IMR-90 (cell line): ENCODE results near the gene FMNL1. TPM values are rescaled to one million over a fixed set of nuclear protein-coding genes. Genes with fewer than 3 reads are reported as not detected.

ENCODE experiments used
- ATAC-seq: fragments of 200-7000 bp; cut with Tn5 transposase; 2 replicates; pipeline ENCODE4 v1.9.1; 2020; ENCODE audit warnings: low read depth, mild to moderate bottlenecking, moderate library complexity
- BruUV-seq: library from RNA; stranded (reverse); fragments of 400-500 nt; replicated peaks from 2 replicates; lab custom pipeline; 2021; lab: Mats Ljungman, UMichigan
- CTCF ChIA-PET: fragments of 300-600 bp; formaldehyde crosslinking; extraction: SDS; loops from one replicate; lab custom pipeline; 2021; ENCODE audit warnings: antibody characterized with exemption; lab: Yijun Ruan, JAX
- POLR2A ChIA-PET: fragments of 300-600 bp; sonication (Branson Sonifier 250); formaldehyde crosslinking; loops from one replicate; lab custom pipeline; 2022; ENCODE audit warnings: antibody characterized with exemption; ENCODE audit not compliant: unreplicated experiment; lab: Charles Lee
- DNase-seq: peaks from one replicate; pipeline ENCODE4 v3.0.0; 2013
- H2AFZ ChIP-seq: replicated peaks from 2 replicates; pipeline ENCODE3; 2013; ENCODE audit warnings: low read length, mild to moderate bottlenecking; ENCODE audit not compliant: poor library complexity
- H2AK5ac ChIP-seq: 2 replicates; pipeline ENCODE4 v1.6.1; 2013; ENCODE audit warnings: low read depth, low read length, inconsistent platforms
- H2AK9ac ChIP-seq: replicated peaks from 2 replicates; pipeline ENCODE3; 2013; ENCODE audit warnings: mild to moderate bottlenecking, low read depth, low read length, moderate library complexity; ENCODE audit not compliant: poor library complexity
- H2BK120ac ChIP-seq: 2 replicates; pipeline ENCODE4 v1.6.1; 2013; ENCODE audit warnings: low read depth, low read length, inconsistent platforms
- H2BK15ac ChIP-seq: 3 replicates; pipeline ENCODE4 v1.6.1; 2013; ENCODE audit warnings: low read depth, low read length, inconsistent platforms
- H2BK20ac ChIP-seq: 2 replicates; pipeline ENCODE4 v1.6.1; 2013; ENCODE audit warnings: low read depth, mild to moderate bottlenecking, inconsistent platforms, low read length, moderate library complexity
- H2BK5ac ChIP-seq: 2 replicates; pipeline ENCODE4 v1.6.1; 2013; ENCODE audit warnings: mild to moderate bottlenecking, low read depth, low read length, inconsistent platforms; ENCODE audit not compliant: poor library complexity, severe bottlenecking
- H3K14ac ChIP-seq: replicated peaks from 2 replicates; pipeline ENCODE4 v1.6.1; 2013; ENCODE audit warnings: low read depth, low read length, inconsistent platforms
- H3K18ac ChIP-seq: 2 replicates; pipeline ENCODE4 v1.6.1; 2013; ENCODE audit warnings: low read depth, low read length, control low read depth
- H3K23ac ChIP-seq: 2 replicates; pipeline ENCODE4 v1.6.1; 2013; ENCODE audit warnings: low read depth, low read length, inconsistent platforms
- H3K27ac ChIP-seq: 2 replicates; pipeline ENCODE4 v1.5.1; 2013; ENCODE audit warnings: mild to moderate bottlenecking, control low read depth, low read length; ENCODE audit not compliant: insufficient read depth
- H3K27me3 ChIP-seq: 2 replicates; pipeline ENCODE4 v1.6.1; 2013; ENCODE audit warnings: low read length; ENCODE audit not compliant: control insufficient read depth, insufficient read depth
- H3K36me3 ChIP-seq: 2 replicates; pipeline ENCODE4 v1.6.1; 2013; ENCODE audit warnings: low read length, mixed read lengths; ENCODE audit not compliant: control insufficient read depth, insufficient read depth
- H3K4ac ChIP-seq: 2 replicates; pipeline ENCODE4 v1.6.1; 2013; ENCODE audit warnings: low read depth, low read length, inconsistent platforms
- H3K4me1 ChIP-seq: 2 replicates; pipeline ENCODE4 v1.6.1; 2013; ENCODE audit warnings: low read length, mixed read lengths; ENCODE audit not compliant: control insufficient read depth, insufficient read depth
- H3K4me2 ChIP-seq: 2 replicates; pipeline ENCODE4 v1.6.1; 2013; ENCODE audit warnings: low read depth, mild to moderate bottlenecking, control low read depth, low read length, moderate library complexity
- H3K4me3 ChIP-seq: 2 replicates; pipeline ENCODE4 v1.5.1; 2013; ENCODE audit warnings: low read depth, mild to moderate bottlenecking, control low read depth, low read length, moderate library complexity; ENCODE audit not compliant: insufficient read depth
- H3K56ac ChIP-seq: 2 replicates; pipeline ENCODE4 v1.6.1; 2013; ENCODE audit warnings: low read length, inconsistent platforms; ENCODE audit not compliant: insufficient read depth; ENCODE audit errors: extremely low read depth
- H3K79me1 ChIP-seq, 2 experiments: 2 replicates each; pipeline ENCODE4 v1.6.1; 2013; ENCODE audit warnings: low read length in 2 of 2, inconsistent platforms in 1 of 2, low read depth in 1 of 2
- H3K9ac ChIP-seq: 2 replicates; pipeline ENCODE4 v1.6.1; 2013; ENCODE audit warnings: low read depth, low read length, control low read depth
- H3K9me1 ChIP-seq: 2 replicates; pipeline ENCODE4 v1.6.1; 2013; ENCODE audit warnings: low read length, inconsistent platforms; ENCODE audit not compliant: insufficient read depth
- H3K9me3 ChIP-seq: 2 replicates; pipeline ENCODE4 v1.6.1; 2013; ENCODE audit warnings: low read length; ENCODE audit not compliant: control insufficient read depth, insufficient read depth
- H4K20me1 ChIP-seq: 2 replicates; pipeline ENCODE4 v1.6.1; 2013; ENCODE audit warnings: low read length, inconsistent platforms; ENCODE audit not compliant: insufficient read depth
- H4K5ac ChIP-seq: 2 replicates; pipeline ENCODE4 v1.6.1; 2013; ENCODE audit warnings: mild to moderate bottlenecking, low read depth, low read length, control low read depth
- H4K8ac ChIP-seq, 2 experiments: 2 replicates each; pipeline ENCODE4 v1.6.1; 2013; ENCODE audit warnings: low read depth in 2 of 2, low read length in 2 of 2, control low read depth in 1 of 2, inconsistent platforms in 1 of 2
- H4K91ac ChIP-seq: 2 replicates; pipeline ENCODE4 v1.6.1; 2013; ENCODE audit warnings: low read depth, low read length, inconsistent platforms; ENCODE audit not compliant: insufficient read depth
- BHLHE40 ChIP-seq: fragments of 150-350 bp; IDR thresholded peaks from 2 replicates; pipeline ENCODE4 v1.6.1; 2016; ENCODE audit warnings: mild to moderate bottlenecking, low read depth, low read length
- CEBPB ChIP-seq: IDR thresholded peaks from 2 replicates; pipeline ENCODE4 v1.6.1; 2012; ENCODE audit warnings: low read depth, low read length, improper control_type of control experiment
- CHD1 ChIP-seq: IDR thresholded peaks from 2 replicates; pipeline ENCODE4 v1.6.1; 2012; ENCODE audit warnings: low read depth, low read length, improper control_type of control experiment
- CTCF ChIP-seq: conservative IDR thresholded peaks from 2 replicates; pipeline ENCODE4 v1.5.1; 2012; ENCODE audit warnings: mild to moderate bottlenecking, low read depth, low read length, improper control_type of control experiment
- FOS ChIP-seq: fragments of 150-350 bp; IDR thresholded peaks from 2 replicates; pipeline ENCODE4 v1.6.1; 2016; ENCODE audit warnings: low read depth, low read length
- MAFK ChIP-seq: IDR thresholded peaks from 2 replicates; pipeline ENCODE4 v1.6.1; 2012; ENCODE audit warnings: low read depth, low read length, improper control_type of control experiment
- MAZ ChIP-seq: IDR thresholded peaks from 2 replicates; pipeline ENCODE4 v1.6.1; 2012; ENCODE audit warnings: low read depth, mild to moderate bottlenecking, low read length, improper control_type of control experiment, moderate library complexity, borderline replicate concordance
- MXI1 ChIP-seq: IDR thresholded peaks from 2 replicates; pipeline ENCODE4 v1.6.1; 2012; ENCODE audit warnings: low read depth, mild to moderate bottlenecking, low read length, moderate library complexity, borderline replicate concordance
- NFE2L2 ChIP-seq: fragments of 150-350 bp; IDR thresholded peaks from 2 replicates; pipeline ENCODE4 v1.6.1; 2016; ENCODE audit warnings: low read depth, mild to moderate bottlenecking, low read length
- POLR2A ChIP-seq: IDR thresholded peaks from 2 replicates; pipeline ENCODE4 v1.6.1; 2012; ENCODE audit warnings: mild to moderate bottlenecking, low read depth, low read length
- RAD21 ChIP-seq: IDR thresholded peaks from 2 replicates; pipeline ENCODE4 v1.6.1; 2012; ENCODE audit warnings: low read length, improper control_type of control experiment
- RCOR1 ChIP-seq: IDR thresholded peaks from 2 replicates; pipeline ENCODE4 v1.6.1; 2012; ENCODE audit warnings: mild to moderate bottlenecking, low read length, improper control_type of control experiment; ENCODE audit not compliant: insufficient replicate concordance
- RFX5 ChIP-seq: IDR thresholded peaks from 2 replicates; pipeline ENCODE4 v1.8.0; 2012; ENCODE audit warnings: low read depth, mild to moderate bottlenecking, low read length, moderate library complexity
- SMC3 ChIP-seq: fragments of 150-350 bp; IDR thresholded peaks from 2 replicates; pipeline ENCODE4 v1.6.1; 2016; ENCODE audit warnings: low read depth, mild to moderate bottlenecking, antibody characterized with exemption, low read length, moderate library complexity
- WGBS, 2 experiments: methylation state at CpG; one replicate each; pipeline versions ENCODE4 v1.1.5 to v1.1.7; 2013; ENCODE audit warnings: missing lambda C conversion rate in 2 of 2; ENCODE audit not compliant: insufficient read length in 1 of 2; ENCODE audit errors: extremely low coverage in 2 of 2; 5-methylcytosine and 5-hydroxymethylcytosine counted together
- dilution Hi-C: fragments of 300-500 bp; cut with HindIII; formaldehyde crosslinking; loops from one replicate; pipeline ENCODE4 v1.14.3; 2018; ENCODE audit warnings: low sequenced_read_pairs; ENCODE audit not compliant: unreplicated experiment
- in situ Hi-C: fragments of 300-500 bp; cut with MboI; formaldehyde crosslinking; loops from 3 replicates; pipeline ENCODE4 v1.14.3; 2019; ENCODE audit warnings: low sequenced_read_pairs, inconsistent platforms, mixed read lengths
- intact Hi-C: fragments of 100-400 bp; cut with micrococcal nuclease; formaldehyde crosslinking; loops from 2 replicates; pipeline ENCODE4 v1.10.0; 2022
- polyA plus RNA-seq, 3 experiments: library from polyadenylated mRNA; depleted of rRNA; stranded (reverse); fragments of >200 nt; gene quantifications; 2 replicates each; pipeline ENCODE4 v1.2.3, GENCODE V29; 2012; ENCODE audit warnings: low replicate concordance in 1 of 3
- total RNA-seq: library from RNA; depleted of rRNA; stranded (reverse); fragments of >200 nt; gene quantifications from 2 replicates; pipeline ENCODE4 v1.2.3, GENCODE V29; 2012
- TF ChIP-seq, protein P1 (sequence below): fragments of 150-350 bp; IDR thresholded peaks from 2 replicates; pipeline ENCODE4 v1.6.1; 2017; ENCODE audit warnings: mild to moderate bottlenecking, antibody characterized with exemption, low read length, low read depth
- TF ChIP-seq, protein P2 (sequence below): fragments of 150-350 bp; IDR thresholded peaks from 2 replicates; pipeline ENCODE4 v1.6.1; 2016; ENCODE audit warnings: low read depth, mild to moderate bottlenecking, low read length, moderate library complexity, borderline replicate concordance

The FMNL1 gene
- total and polyA plus RNA-seq, 2 of the 4 experiments (the other 2 are of a cell fraction), result 0.36 to 2.3 TPM

GRCh38 chr17:45255358-45255757 lies 33.7 kb downstream of the FMNL1 start:
- no peak overlapping the region for H4K8ac ChIP-seq
- H3K9me3 ChIP-seq, result no peaks in the 10 kb centered on the region
- dilution Hi-C loops (no loop called here), in situ Hi-C loops (no loop called here), intact Hi-C loops (no loop called here)
- ChIA-PET POLR2A (no interaction called here), CTCF (no interaction called here)
- DNase-seq, result no peak
- no peak overlapping the region for H3K14ac ChIP-seq
- H3K4me2 ChIP-seq, result no peak overlapping the region
- H2AK9ac ChIP-seq, result no peak overlapping the region
- no peaks in the 10 kb centered on the region for H4K20me1 ChIP-seq
- H2AFZ ChIP-seq, result no peak overlapping the region
- no peak for ATAC-seq
- WGBS, 2 experiments, result 80% methylated on average over 2 of the region's 8 CpGs; no CpG with 5 or more reads in 1 of the 2 experiments
- no peak overlapping the region for H2BK120ac ChIP-seq
- no peak overlapping the region for H3K56ac ChIP-seq
- no peak overlapping the region for H2BK20ac ChIP-seq
- no TSS peak for BruUV-seq
- no peaks in the 10 kb centered on the region for H3K4me1 ChIP-seq
- H4K5ac ChIP-seq, result no peak overlapping the region
- H2AK5ac ChIP-seq, result no peak overlapping the region
- H3K18ac ChIP-seq, result no peak overlapping the region
- no peak overlapping the region for H2BK5ac ChIP-seq
- H3K4ac ChIP-seq, result no peak overlapping the region
- no peaks in the 10 kb centered on the region for H3K27me3 ChIP-seq
- no peak overlapping the region for H4K91ac ChIP-seq
- H3K36me3 ChIP-seq, result no peaks in the 10 kb centered on the region
- no peak overlapping the region for H2BK15ac ChIP-seq
- H3K79me1 ChIP-seq, result no peaks in the 10 kb centered on the region
- H3K23ac ChIP-seq, result no peak overlapping the region
- no peaks in the 10 kb centered on the region for H3K9me1 ChIP-seq
- no peak for TF ChIP-seq CTCF
- no peak for TF ChIP-seq RFX5
- TF ChIP-seq NFE2L2, result no peak
- TF ChIP-seq, protein P1, sequence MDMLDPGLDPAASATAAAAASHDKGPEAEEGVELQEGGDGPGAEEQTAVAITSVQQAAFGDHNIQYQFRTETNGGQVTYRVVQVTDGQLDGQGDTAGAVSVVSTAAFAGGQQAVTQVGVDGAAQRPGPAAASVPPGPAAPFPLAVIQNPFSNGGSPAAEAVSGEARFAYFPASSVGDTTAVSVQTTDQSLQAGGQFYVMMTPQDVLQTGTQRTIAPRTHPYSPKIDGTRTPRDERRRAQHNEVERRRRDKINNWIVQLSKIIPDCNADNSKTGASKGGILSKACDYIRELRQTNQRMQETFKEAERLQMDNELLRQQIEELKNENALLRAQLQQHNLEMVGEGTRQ, result no peak
- TF ChIP-seq POLR2A, result no peak
- no peak for TF ChIP-seq SMC3
- TF ChIP-seq MAFK, result no peak
- no peak for TF ChIP-seq FOS
- TF ChIP-seq CEBPB, result no peak
- TF ChIP-seq, protein P2, sequence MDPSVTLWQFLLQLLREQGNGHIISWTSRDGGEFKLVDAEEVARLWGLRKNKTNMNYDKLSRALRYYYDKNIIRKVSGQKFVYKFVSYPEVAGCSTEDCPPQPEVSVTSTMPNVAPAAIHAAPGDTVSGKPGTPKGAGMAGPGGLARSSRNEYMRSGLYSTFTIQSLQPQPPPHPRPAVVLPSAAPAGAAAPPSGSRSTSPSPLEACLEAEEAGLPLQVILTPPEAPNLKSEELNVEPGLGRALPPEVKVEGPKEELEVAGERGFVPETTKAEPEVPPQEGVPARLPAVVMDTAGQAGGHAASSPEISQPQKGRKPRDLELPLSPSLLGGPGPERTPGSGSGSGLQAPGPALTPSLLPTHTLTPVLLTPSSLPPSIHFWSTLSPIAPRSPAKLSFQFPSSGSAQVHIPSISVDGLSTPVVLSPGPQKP, result no peak
- TF ChIP-seq MXI1, result no peak
- no peak for TF ChIP-seq RCOR1
- no peak for TF ChIP-seq CHD1
- TF ChIP-seq RAD21, result no peak
- TF ChIP-seq MAZ, result no peak
- TF ChIP-seq BHLHE40, result no peak
- H3K9ac ChIP-seq, result no peak overlapping the region
- H3K4me3 ChIP-seq, result no peak overlapping the region
- no peak overlapping the region for H3K27ac ChIP-seq
